Dermis blood vessel endothelial cell (primary cell): Measurements from ENCODE around the gene HUS1B. TPM values are rescaled to one million over a fixed set of nuclear protein-coding genes. Genes with fewer than 3 reads are reported as not detected.
"Not testable (repeated sequence)": the region's sequence is repeated elsewhere in the genome, so short reads cannot be mapped to it uniquely, and the experiment has no call there.

Source experiments
- DNase-seq: peaks from one replicate; pipeline ENCODE4 v3.0.0; 2010
- total RNA-seq: library from RNA; depleted of rRNA; stranded (reverse); fragments of >200 nt; gene quantifications from 2 replicates; pipeline ENCODE4 v1.2.3, GENCODE V29; 2014

The HUS1B gene
- 0.98 and 1.5 TPM in 2 replicates for total RNA-seq

- no peak for DNase-seq
Observed at GRCh38 chr6:656460-657252, at the start of gene HUS1B. Gene HUS1B (minus strand): TSS chr6:657100. CDS start chr6:656944, 156 bp downstream.

DNA sequence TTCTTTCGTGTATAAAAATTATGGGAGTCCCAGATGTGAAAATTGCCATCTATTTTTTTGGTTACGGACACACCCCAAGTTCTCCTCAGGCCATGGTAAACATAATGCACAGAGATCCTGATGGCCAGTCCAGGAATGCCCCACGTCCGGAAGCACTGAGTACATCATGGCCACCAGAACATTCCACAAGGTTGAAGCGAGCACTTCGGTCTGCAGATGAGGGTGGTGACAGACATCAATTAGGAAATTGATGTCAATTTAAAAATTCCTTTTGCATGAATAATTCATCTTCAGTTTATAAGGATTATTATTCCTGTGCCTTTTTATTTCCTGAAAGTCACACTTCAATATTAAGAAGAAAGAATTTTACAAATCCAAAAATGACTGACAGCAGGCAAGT, 49.2 kb upstream of the HUS1B start:
- DNase-seq: peak; percentile 79

GRCh38 chr6:705047-705446, 48.1 kb upstream of the HUS1B start:
- no peak for DNase-seq

DNA sequence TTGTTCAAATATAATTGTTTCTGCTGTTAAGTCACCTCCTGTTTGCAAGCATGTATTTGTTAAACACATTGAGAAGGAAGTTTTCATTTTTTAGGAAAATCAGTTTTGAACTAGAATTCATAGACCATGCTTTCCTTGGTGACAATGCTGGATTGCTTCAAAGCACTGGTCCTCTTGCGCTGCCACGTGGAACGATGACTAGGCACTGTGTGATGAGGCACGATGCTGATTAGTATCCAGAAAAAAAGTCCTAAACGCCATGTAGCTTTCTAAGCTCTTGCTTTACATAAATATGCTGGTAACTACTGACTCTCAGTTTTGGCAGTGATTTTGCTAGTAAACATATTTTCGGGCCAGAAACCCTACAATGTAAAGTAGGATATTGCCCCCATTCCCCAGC, 47.1 kb upstream of the HUS1B start:
- peak; percentile 51 for DNase-seq

DNA sequence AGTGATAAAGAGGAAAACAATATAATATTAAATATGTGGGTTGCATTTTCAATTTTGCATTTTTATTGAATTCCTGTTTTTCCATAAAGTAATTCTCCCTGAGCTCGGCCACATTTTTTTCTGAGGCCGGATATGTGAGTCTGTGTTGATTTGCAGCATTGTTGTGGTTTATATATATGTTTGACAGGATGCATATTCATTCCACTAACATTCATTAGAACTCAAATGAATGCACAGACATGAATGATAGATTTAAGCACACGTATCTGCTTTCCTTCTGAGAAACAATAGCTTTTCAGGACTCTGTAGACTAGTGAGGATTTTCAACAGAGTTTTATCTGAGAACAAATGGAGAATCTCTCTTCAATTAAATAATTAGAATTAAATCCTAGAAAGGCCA, 46.7 kb upstream of the HUS1B start:
- DNase-seq: peak; percentile 61

DNA sequence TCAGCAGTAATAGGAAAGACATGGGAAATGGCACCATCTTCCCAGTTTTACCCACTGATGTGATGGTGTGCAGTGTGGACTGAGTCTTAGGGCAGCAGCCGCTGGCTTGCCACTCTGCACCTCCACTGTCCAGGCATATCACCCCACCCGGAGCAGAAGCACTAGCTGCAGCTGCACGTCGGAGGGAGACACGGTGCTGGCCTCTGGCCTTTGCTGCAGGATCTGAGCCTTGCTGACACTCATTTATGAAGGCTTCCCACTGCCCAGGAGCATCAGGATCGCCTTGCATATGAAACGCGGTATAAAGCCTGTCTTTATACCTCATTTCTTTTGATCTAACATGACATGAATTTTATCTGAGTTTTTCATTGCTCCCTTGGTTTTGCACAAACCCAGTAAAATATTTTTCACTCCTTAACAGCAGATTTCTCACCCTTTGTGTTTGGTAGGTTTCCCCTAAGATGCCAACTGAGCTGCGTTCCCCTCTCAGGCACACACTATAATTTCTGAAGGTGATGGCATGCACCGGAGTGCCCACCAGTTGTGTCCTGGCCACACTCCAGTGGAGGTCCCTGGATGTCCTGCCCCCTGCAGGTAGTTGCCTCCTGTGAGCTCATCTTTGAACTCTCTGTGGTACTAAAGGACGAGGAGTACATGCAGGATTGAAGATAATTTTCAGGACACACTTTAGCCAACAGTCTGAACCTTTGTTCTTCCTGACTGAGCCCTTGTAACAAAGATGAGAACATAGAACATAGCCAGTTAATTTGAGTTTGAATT, 45.0 kb upstream of the HUS1B start:
- no peak for DNase-seq

- DNase-seq: no peak
Observed at GRCh38 chr6:701215-701614, 44.3 kb upstream of the HUS1B start.

DNA sequence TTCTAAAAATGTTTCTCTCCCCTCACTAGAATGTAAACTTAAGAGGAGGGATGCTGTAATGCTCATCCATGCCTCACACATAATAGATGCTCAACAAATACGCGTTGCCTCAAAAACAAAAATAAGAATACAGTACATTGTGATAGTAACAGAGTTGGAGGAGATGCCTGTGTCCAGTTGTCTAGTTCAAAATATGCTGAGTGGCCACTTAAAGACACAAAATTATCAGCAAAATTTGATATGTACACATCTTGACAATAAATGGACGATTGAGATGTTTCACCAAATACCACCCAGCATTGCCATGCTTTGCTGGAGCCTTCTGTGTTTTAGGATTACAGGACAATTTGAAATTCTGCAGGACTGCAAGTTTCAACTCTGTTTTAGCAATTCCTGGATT, 43.6 kb upstream of the HUS1B start:
- no peak for DNase-seq

GRCh38 chr6:699319-699718, 42.4 kb upstream of the HUS1B start:
- peak; percentile 63 for DNase-seq

DNA sequence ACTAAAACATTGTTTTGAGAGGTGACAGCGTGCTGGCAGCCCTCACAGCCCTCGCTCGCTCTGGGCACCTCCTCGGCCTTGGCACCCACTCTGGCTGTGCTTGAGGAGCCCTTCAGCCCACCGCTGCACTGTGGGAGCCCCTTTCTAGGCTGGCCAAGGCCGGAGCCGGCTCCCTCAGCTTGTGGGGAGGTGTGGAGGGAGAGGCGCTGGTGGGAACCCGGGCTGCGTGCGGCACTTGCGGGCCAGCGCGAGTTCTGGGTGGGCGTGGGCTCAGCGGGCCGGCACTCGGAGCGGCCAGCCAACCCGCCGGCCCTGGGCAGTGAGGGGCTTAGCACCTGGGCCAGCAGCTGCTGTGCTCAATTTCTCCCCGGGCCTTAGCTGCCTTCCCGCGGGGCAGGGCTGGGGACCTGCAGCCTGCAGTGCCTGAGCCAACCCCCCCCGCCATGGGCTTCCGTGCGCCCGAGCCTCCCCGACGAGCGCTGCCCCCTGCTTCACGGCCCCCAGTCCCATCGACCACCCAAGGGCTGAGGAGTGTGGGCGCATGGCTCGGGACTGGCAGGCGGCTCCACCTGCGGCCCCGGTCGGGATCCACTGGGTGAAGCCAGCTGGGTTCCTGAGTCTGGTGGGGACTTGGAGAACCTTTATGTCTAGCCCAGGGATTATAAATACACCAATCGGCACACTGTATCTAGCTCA, 37.7 kb upstream of the HUS1B start:
- not testable (repeated sequence) for DNase-seq

DNA sequence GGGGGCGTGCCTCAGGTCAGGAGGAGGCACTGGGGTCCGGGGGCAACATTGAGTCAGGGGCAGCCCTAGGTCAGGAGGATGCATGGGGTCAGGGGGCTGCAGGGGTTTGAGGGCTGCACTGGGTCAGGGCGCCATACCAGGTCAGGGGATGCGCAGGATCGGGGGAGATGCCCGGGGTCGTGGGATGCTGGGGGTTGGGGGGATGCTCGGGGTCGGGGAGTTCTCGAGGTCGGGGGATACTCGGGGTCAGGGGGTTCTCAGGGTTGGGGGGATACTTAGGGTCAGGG, 36.8 kb upstream of the HUS1B start:
- no peak for DNase-seq

DNA sequence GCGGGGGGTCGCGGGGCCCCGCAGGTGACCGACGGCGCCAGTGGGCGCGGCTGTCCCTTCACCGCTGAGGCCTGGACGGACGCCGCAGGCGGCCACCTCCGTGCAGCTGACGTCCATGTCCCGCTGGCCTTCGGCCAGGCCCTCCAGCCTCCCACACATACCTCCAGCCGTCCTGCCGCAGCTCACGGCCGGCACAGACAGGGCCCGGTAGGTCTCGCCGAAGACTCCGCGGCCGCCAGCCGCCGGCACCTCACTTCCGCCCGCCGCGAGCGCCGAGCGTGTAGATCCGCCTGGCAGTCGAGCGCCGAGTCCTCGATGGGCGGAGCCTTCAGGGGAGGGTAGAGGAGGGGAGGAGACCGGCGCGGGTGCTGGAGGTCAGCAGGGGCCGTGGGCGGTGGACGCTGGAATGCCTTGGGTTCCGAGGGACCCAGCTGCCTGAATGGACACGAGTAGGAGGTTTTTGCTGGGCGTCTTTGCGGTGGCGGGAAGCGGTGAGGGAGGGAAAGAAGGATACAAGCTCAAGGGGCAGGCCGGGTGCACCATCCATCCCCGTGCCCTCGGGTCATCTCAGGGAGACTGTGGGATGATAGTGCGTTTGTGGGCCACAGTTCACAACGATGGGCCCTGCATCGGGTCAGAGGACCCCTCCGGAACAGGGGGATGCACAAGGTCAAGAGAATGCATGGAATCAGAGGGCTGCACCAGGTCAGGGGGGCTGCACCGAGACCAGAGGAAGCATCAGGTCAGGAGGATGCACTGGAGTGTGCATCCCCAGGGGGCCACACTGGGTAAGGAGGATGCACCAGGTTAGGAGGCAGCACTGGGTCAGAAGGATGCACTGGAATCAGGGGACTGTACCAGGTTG, 36.2 kb upstream of the HUS1B start, which contains the start of gene EXOC2:
TSS of gene EXOC2 (minus strand) at position 282 of the 865 bp plus-strand sequence. CDS start 55,321 bp downstream, outside the sequence.
- DNase-seq: peak; percentile 88

DNA sequence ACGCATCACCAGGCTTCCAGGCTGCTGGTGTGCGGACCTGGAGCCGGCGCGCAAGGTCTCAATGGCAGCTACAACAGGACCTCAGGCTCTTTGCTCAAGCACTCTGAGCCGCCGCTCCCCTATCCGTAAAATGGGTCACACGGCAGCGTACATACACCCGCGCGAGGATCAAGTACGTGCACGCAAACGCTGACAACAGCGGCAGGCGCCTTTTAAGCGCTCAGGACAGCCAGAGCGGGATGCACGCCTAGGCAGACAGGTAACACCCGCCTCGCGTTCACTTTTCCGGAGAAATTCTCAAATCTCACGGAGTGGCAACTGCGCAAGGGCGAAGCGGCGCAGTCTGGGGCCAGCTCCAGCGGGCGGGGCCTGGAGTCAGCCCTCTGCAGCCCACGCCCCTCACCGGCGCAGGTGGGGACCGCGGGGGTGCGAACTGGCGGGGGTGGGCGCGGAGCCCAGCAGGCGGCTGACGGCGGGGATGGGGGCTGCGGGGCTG, 35.5 kb upstream of the HUS1B start:
- peak; percentile 61 for DNase-seq

- DNase-seq: no peak
Observed at GRCh38 chr6:689223-689622, 32.3 kb upstream of the HUS1B start.

DNA sequence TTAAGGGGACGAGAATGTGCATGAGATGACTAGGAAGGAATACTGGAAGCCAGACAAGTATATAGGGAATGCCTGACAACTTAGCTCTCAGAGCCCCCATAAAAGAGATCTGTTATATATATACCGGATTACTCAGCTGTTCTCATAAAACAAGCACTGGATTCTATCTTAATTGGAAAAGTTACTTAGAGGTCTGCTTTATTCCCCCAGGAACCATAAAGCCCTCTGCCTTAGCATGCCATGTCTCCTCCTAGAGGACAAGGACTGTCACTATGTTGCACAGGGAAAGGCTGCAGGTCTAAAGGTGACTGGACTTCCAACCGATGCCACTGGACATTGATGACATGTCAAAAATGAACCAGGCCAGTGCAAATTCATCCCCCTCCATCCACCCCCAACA, 29.6 kb upstream of the HUS1B start:
- no peak for DNase-seq

DNA sequence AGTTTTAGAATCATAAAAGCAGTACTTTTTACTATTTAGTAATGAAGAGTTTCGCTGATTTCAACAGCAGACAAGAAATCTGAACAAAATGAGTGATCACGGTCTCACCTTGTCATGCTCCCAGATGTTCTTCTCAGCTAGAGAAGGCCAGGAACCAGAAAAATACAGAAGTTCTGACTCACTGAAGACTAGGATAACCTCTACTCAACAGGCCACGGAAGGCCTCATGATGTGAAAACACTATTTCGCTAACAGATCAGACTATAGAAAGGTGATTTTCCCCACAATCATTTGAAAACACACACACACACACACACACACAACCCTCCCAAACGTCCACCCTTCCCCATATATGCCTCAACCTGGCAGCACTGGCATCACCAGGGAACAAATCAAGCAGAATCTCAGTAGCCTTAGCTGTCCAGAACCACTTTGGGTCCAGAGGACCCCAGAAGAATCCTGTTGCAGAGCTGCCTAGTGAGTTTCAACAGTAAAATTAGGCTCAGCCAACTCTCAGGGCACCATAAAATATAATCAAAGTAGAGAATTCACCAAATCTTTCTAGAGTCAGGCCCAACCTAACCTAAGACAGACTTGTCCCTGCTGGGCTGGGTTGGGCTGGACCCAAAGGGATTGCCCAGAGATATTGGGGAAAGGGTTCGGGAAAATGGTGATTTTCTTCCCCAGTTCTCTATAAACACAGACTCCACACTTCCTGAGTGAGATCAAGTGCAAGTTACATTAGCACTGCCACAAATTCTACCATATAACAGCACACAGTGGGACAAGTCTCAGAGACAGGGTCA, 28.1 kb upstream of the HUS1B start:
- peak; percentile 64 for DNase-seq

- DNase-seq: peak; percentile 33
Observed at GRCh38 chr6:683742-684440, 27.0 kb upstream of the HUS1B start.

- DNase-seq: no peak
Observed at GRCh38 chr6:680666-681340, 23.9 kb upstream of the HUS1B start.

GRCh38 chr6:680251-680650, 23.4 kb upstream of the HUS1B start:
- no peak for DNase-seq

- DNase-seq: no peak
Observed at GRCh38 chr6:679282-679681, 22.4 kb upstream of the HUS1B start.
